SK-N-SH (cell line): ENCODE results near the gene AFF3. TPM values are rescaled to one million over a fixed set of nuclear protein-coding genes. Genes with fewer than 3 reads are reported as not detected.

Experiments
- CTCF ChIA-PET: fragments of 300-600, 350-600 bp; formaldehyde crosslinking; extraction: SDS; loops from one replicate; lab custom pipeline; 2021; lab: Yijun Ruan, JAX
- POLR2A ChIA-PET: fragments of 350-600 bp; sonication (Branson Sonifier 250); formaldehyde crosslinking; extraction: SDS; loops from one replicate; lab custom pipeline; 2020; ENCODE audit warnings: antibody characterized with exemption, inconsistent platforms; lab: Yijun Ruan, JAX
- DNase-seq: peaks from one replicate; pipeline ENCODE4 v3.0.0; 2012
- H2AFZ ChIP-seq: fragments of 200-600 bp; sonication (generic); 2 replicates; pipeline ENCODE4 v1.8.1; 2016; ENCODE audit warnings: antibody characterized with exemption, mild to moderate bottlenecking, low read depth
- H3F3A ChIP-seq: fragments of 200-600 bp; sonication (generic); replicated peaks from 2 replicates; pipeline ENCODE3; 2016; ENCODE audit warnings: antibody characterized with exemption, mild to moderate bottlenecking; ENCODE audit not compliant: insufficient read depth
- H3K27ac ChIP-seq, 2 experiments: fragments of 200-500 bp in 1 of 2; fragments of 200-600 bp in 1 of 2; sonication (Bioruptor generic) in 1 of 2; sonication (generic), shearing (Covaris generic) in 1 of 2; 2 replicates each; pipeline versions ENCODE4 v1.5.1 to v1.6.1; 2014 to 2016; ENCODE audit warnings: low read depth in 2 of 2, inconsistent platforms in 1 of 2, low read length in 1 of 2, mild to moderate bottlenecking in 1 of 2, mixed read lengths in 1 of 2
- H3K27me3 ChIP-seq: fragments of 200-600 bp; sonication (generic), shearing (Covaris generic); 2 replicates; pipeline ENCODE4 v1.6.1; 2016; ENCODE audit warnings: mixed run types; ENCODE audit not compliant: insufficient read depth
- H3K36me3 ChIP-seq, 2 experiments: fragments of 200-500 bp in 1 of 2; fragments of 200-600 bp in 1 of 2; sonication (Bioruptor generic) in 1 of 2; sonication (generic) in 1 of 2; replicated peaks in 1 of 2; 2 replicates each; pipeline versions ENCODE3 to v1.5.1; 2014 to 2016; ENCODE audit warnings: low read length in 1 of 2, mild to moderate bottlenecking in 1 of 2; ENCODE audit not compliant: insufficient read depth in 2 of 2, control insufficient read depth in 1 of 2
- H3K4me1 ChIP-seq, 2 experiments: fragments of 200-500 bp in 1 of 2; fragments of 200-600 bp in 1 of 2; sonication (Bioruptor generic) in 1 of 2; sonication (generic), shearing (Covaris generic) in 1 of 2; 2 replicates each; pipeline versions ENCODE4 v1.5.1 to v1.6.1; 2014 to 2016; ENCODE audit warnings: low read depth in 1 of 2, low read length in 1 of 2, mixed run types in 1 of 2; ENCODE audit not compliant: insufficient read depth in 2 of 2, control insufficient read depth in 1 of 2
- H3K4me2 ChIP-seq: fragments of 200-600 bp; sonication (generic), shearing (Covaris generic); 2 replicates; pipeline ENCODE4 v1.6.1; 2017; ENCODE audit warnings: mixed run types
- H3K4me3 ChIP-seq, 2 experiments: fragments of 200-500 bp in 1 of 2; fragments of 200-600 bp in 1 of 2; sonication (Bioruptor generic) in 1 of 2; sonication (generic), shearing (Covaris generic) in 1 of 2; 2 replicates each; pipeline versions ENCODE4 v1.5.1 to v1.8.1; 2014 to 2016; ENCODE audit warnings: low read depth in 2 of 2, inconsistent platforms in 1 of 2, low read length in 1 of 2, mild to moderate bottlenecking in 1 of 2, mixed read lengths in 1 of 2, moderate library complexity in 1 of 2
- H3K79me2 ChIP-seq: fragments of 200-600 bp; sonication (generic); 2 replicates; pipeline ENCODE4 v1.8.1; 2017; ENCODE audit warnings: mild to moderate bottlenecking; ENCODE audit not compliant: insufficient read depth
- H3K9ac ChIP-seq: fragments of 200-600 bp; sonication (generic); 2 replicates; pipeline ENCODE4 v1.6.1; 2017; ENCODE audit warnings: mixed run types
- H3K9me2 ChIP-seq: fragments of 200-600 bp; sonication (generic); 2 replicates; pipeline ENCODE4 v1.6.1; 2017; ENCODE audit warnings: mixed run types
- H3K9me3 ChIP-seq: fragments of 200-600 bp; sonication (generic); 2 replicates; pipeline ENCODE4 v1.6.1; 2017; ENCODE audit warnings: mixed run types, mild to moderate bottlenecking, moderate library complexity
- H4K20me1 ChIP-seq: fragments of 200-600 bp; sonication (generic); 2 replicates; pipeline ENCODE4 v1.6.1; 2017; ENCODE audit warnings: mild to moderate bottlenecking, mixed run types; ENCODE audit not compliant: insufficient read depth
- CTCF ChIP-seq: fragments of 200-600 bp; sonication (generic); IDR thresholded peaks from 2 replicates; pipeline ENCODE4 v1.6.1; 2017; ENCODE audit warnings: antibody characterized with exemption, mild to moderate bottlenecking, moderate library complexity
- EZH2phosphoT487 ChIP-seq: fragments of 200-600 bp; sonication (generic); IDR thresholded peaks from 2 replicates; pipeline ENCODE4 v1.6.1; 2017; ENCODE audit warnings: low read depth, mixed run types, mild to moderate bottlenecking, antibody characterized with exemption, moderate library complexity, borderline replicate concordance
- FOSL2 ChIP-seq: IDR thresholded peaks from 2 replicates; pipeline ENCODE4 v1.4.0; 2012; ENCODE audit warnings: low read depth, mild to moderate bottlenecking, moderate library complexity, borderline replicate concordance
- FOXM1 ChIP-seq: IDR thresholded peaks from 2 replicates; pipeline ENCODE4 v1.4.0; 2012; ENCODE audit warnings: low read depth, mild to moderate bottlenecking
- GABPA ChIP-seq: IDR thresholded peaks from 2 replicates; pipeline ENCODE4 v1.4.0; 2012; ENCODE audit warnings: low read depth, mild to moderate bottlenecking
- MAX ChIP-seq: IDR thresholded peaks from 2 replicates; pipeline ENCODE4 v1.4.0; 2012; ENCODE audit warnings: low read depth
- MEF2A ChIP-seq: IDR thresholded peaks from 2 replicates; pipeline ENCODE4 v1.4.0; 2012; ENCODE audit warnings: low read depth, borderline replicate concordance
- MXI1 ChIP-seq: IDR thresholded peaks from 2 replicates; pipeline ENCODE4 v1.6.1; 2012; ENCODE audit warnings: mild to moderate bottlenecking, low read depth, low read length, improper control_type of control experiment
- PBX3 ChIP-seq: IDR thresholded peaks from 2 replicates; pipeline ENCODE4; 2012
- RCOR1 ChIP-seq: fragments of 150-350 bp; IDR thresholded peaks from 2 replicates; pipeline ENCODE4 v1.6.1; 2017; ENCODE audit warnings: antibody characterized with exemption, low read length
- RFX5 ChIP-seq: IDR thresholded peaks from 2 replicates; pipeline ENCODE4 v1.6.1; 2012; ENCODE audit warnings: mild to moderate bottlenecking, improper control_type of control experiment, low read length
- SIN3A ChIP-seq: IDR thresholded peaks from 2 replicates; pipeline ENCODE4 v1.6.1; 2012; ENCODE audit warnings: low read depth, mild to moderate bottlenecking, low read length, moderate library complexity, borderline replicate concordance
- SMC3 ChIP-seq: IDR thresholded peaks from 2 replicates; pipeline ENCODE4 v1.6.1; 2012; ENCODE audit warnings: low read depth, low read length, improper control_type of control experiment
- TCF12 ChIP-seq: IDR thresholded peaks from 2 replicates; pipeline ENCODE4 v1.4.0; 2012
- USF2 ChIP-seq: fragments of 150-350 bp; IDR thresholded peaks from 2 replicates; pipeline ENCODE4 v1.6.1; 2017; ENCODE audit warnings: antibody characterized with exemption, low read length, low read depth, borderline replicate concordance
- YY1 ChIP-seq: IDR thresholded peaks from 2 replicates; pipeline ENCODE4 v1.4.0; 2012; ENCODE audit warnings: low read depth, mild to moderate bottlenecking
- ZBTB33 ChIP-seq: IDR thresholded peaks from 2 replicates; pipeline ENCODE4 v1.4.0; 2012; ENCODE audit warnings: low read depth, borderline replicate concordance
- WGBS: methylation state at CpG from one replicate; pipeline ENCODE4 v1.1.6; 2017; ENCODE audit warnings: low lambda C conversion rate; 5-methylcytosine and 5-hydroxymethylcytosine counted together
- polyA plus RNA-seq, 3 experiments: library from polyadenylated mRNA; depleted of rRNA; stranded (reverse); fragments of >200 nt; gene quantifications; 2 replicates each; pipeline ENCODE4 v1.2.3, GENCODE V29; 2012

AFF3 gene
- polyA plus RNA-seq, 1 of the 3 experiments (the other 2 are of a cell fraction) = 0.36 TPM

GRCh38 chr2:99543247-99543646 is 599.1 kb downstream of the AFF3 start:
- ChIA-PET POLR2A (no interaction called here), CTCF (interaction anchor here (1.0 to 2.1 kb wide), 3 partner anchors 16 to 720 kb away, joined by 4 to 7 read pairs (median 5); no protein-coding TSS in a partner anchor)
- Histone ChIP-seq H3K79me2 (no peaks in the 10 kb centered on the region), H3K4me3 (no peak overlapping the region), H3K36me3 (no peaks in the 10 kb centered on the region), H2AFZ (no peak overlapping the region), H4K20me1 (no peaks in the 10 kb centered on the region), H3K27ac (no peak overlapping the region), H3K9me2 (no peaks in the 10 kb centered on the region), H3K9ac (no peak overlapping the region), H3F3A (no peaks in the 10 kb centered on the region), H3K4me2 (no peak overlapping the region), H3K4me1 (no peaks in the 10 kb centered on the region), H3K9me3 (no peaks in the 10 kb centered on the region), H3K27me3 (no peaks in the 10 kb centered on the region; the same call in 1 of the 2 replicates)
- WGBS = 42% methylated on average over 1 of the region's 1 CpG
- DNase-seq = no peak
- TF ChIP-seq MXI1 (no peak), GABPA (no peak), TCF12 (no peak), EZH2phosphoT487 (no peak), SIN3A (no peak), MEF2A (no peak), ZBTB33 (no peak), SMC3 (no peak), FOSL2 (no peak), YY1 (no peak), RCOR1 (no peak)

GRCh38 chr2:99537910-99538485 is 604.4 kb downstream of the AFF3 start:
- H4K20me1 ChIP-seq = no peaks in the 10 kb centered on the region
- H3K27ac ChIP-seq = no peak overlapping the region
- TF ChIP-seq MAX (no peak), FOXM1 (no peak), USF2 (no peak), MXI1 (no peak), CTCF (no peak), PBX3 (no peak), SMC3 (no peak), RFX5 (no peak)
- H3K9me3 ChIP-seq = no peaks in the 10 kb centered on the region
- no peaks in the 10 kb centered on the region for H3K4me1 ChIP-seq
- no peak for DNase-seq
- no peak overlapping the region for H3K4me2 ChIP-seq
- no peaks in the 10 kb centered on the region for H3K79me2 ChIP-seq
- ChIA-PET CTCF (no interaction called here), POLR2A (interaction anchor here (0.7 kb wide), 1 partner anchor 383 kb away, joined by 3 read pairs; no protein-coding TSS in a partner anchor)
- no peak overlapping the region for H2AFZ ChIP-seq
- no peaks in the 10 kb centered on the region; the same call in 1 of the 2 replicates for H3K27me3 ChIP-seq
- 52% methylated on average over 4 of the region's 4 CpGs for WGBS
- no peak overlapping the region for H3K4me3 ChIP-seq
- no peaks in the 10 kb centered on the region for H3K36me3 ChIP-seq
- H3K9me2 ChIP-seq = no peaks in the 10 kb centered on the region
- H3K9ac ChIP-seq = no peak overlapping the region
- H3F3A ChIP-seq = no peaks in the 10 kb centered on the region
